Skin epidermis (tissue), 12 donors: ENCODE measurements around the gene GABPA.
"Not testable (repeated sequence)": the region's sequence is repeated elsewhere in the genome, so short reads cannot be mapped to it uniquely, and the experiment has no call there.

Source experiments
- H3K27ac ChIP-seq, 21 experiments: fragments of 200-600 bp; sonication (generic) in 11 of 21; one replicate each; pipeline ENCODE4 v1.5.0; 2020; ENCODE audit warnings: mild to moderate bottlenecking in 3 of 21, inconsistent platforms in 2 of 21, moderate library complexity in 2 of 21
- H3K4me3 ChIP-seq, 7 experiments: fragments of 200-600 bp; sonication (generic) in 2 of 7; one replicate each; pipeline ENCODE4 v1.5.0; 2020; ENCODE audit warnings: inconsistent platforms in 2 of 7, mild to moderate bottlenecking in 2 of 7, moderate library complexity in 1 of 7

GABPA gene

GRCh38 chr21:25734904-25735645 lies at the start of gene GABPA, which contains the start of gene ATP5PF:
Gene GABPA (plus strand): TSS chr21:25734972. CDS start chr21:25741599, 6,627 bp downstream.
Gene ATP5PF (minus strand): TSS chr21:25734904. CDS start chr21:25729794, 5,110 bp downstream.
- peak within 1 kb of the TSS; percentile 91 to 100 (median 99) for H3K27ac ChIP-seq
- peak within 1 kb of the TSS; percentile 54 to 96 (median 85) for H3K4me3 ChIP-seq

- H3K27ac ChIP-seq: peak overlapping the region in 6 of 21 experiments; percentile 11 to 69 (median 42)
- H3K4me3 ChIP-seq: no peak overlapping the region
These were observed 47.0 kb upstream of the GABPA start for GRCh38 chr21:25687787-25688186.

- H3K4me3 ChIP-seq: no peak overlapping the region
- H3K27ac ChIP-seq: peak overlapping the region in 5 of 21 experiments; percentile 11 to 69 (median 40)
These were observed 46.3 kb upstream of the GABPA start for GRCh38 chr21:25688275-25689155.

GRCh38 chr21:25689226-25689625 lies 45.5 kb upstream of the GABPA start:
- Histone ChIP-seq H3K4me3 (no peak overlapping the region), H3K27ac (peak overlapping the region in 4 of 21 experiments; percentile 5 to 69 (median 36))

- Histone ChIP-seq H3K27ac (no peak overlapping the region), H3K4me3 (no peak overlapping the region)
These were observed 42.8 kb upstream of the GABPA start for GRCh38 chr21:25691976-25692375.

- not testable (repeated sequence) for H3K4me3 ChIP-seq
These were observed 39.3 kb upstream of the GABPA start for GRCh38 chr21:25695461-25695860.

GRCh38 chr21:25700741-25701140 lies 34.0 kb upstream of the GABPA start:
- no peak overlapping the region for H3K27ac ChIP-seq
- no peak overlapping the region for H3K4me3 ChIP-seq

More at GRCh38 chr21:25695461-25695860, 39.3 kb upstream of the GABPA start:
- not testable (repeated sequence) for H3K27ac ChIP-seq

- Histone ChIP-seq H3K4me3 (no peak overlapping the region), H3K27ac (peak overlapping the region in 3 of 21 experiments; percentile 6 to 33 (median 12))
These were observed 33.2 kb upstream of the GABPA start for GRCh38 chr21:25701529-25701928.

- Histone ChIP-seq H3K27ac (no peak overlapping the region), H3K4me3 (no peak overlapping the region)
These were observed 26.2 kb upstream of the GABPA start for GRCh38 chr21:25708467-25709065.

GRCh38 chr21:25709684-25710265 lies 25.0 kb upstream of the GABPA start:
- Histone ChIP-seq H3K4me3 (no peak overlapping the region), H3K27ac (no peak overlapping the region)

- Histone ChIP-seq H3K4me3 (no peak overlapping the region), H3K27ac (no peak overlapping the region)
These were observed 24.2 kb upstream of the GABPA start for GRCh38 chr21:25710550-25710949.

GRCh38 chr21:25714066-25714465 lies 20.7 kb upstream of the GABPA start:
- not testable (repeated sequence) for H3K27ac ChIP-seq, H3K4me3 ChIP-seq

- no peak overlapping the region for H3K27ac ChIP-seq
These were observed 17.2 kb upstream of the GABPA start for GRCh38 chr21:25717491-25718147.

GRCh38 chr21:25721987-25722386 lies 12.8 kb upstream of the GABPA start:
- Histone ChIP-seq H3K27ac (no peak overlapping the region), H3K4me3 (no peak overlapping the region)

More at GRCh38 chr21:25717491-25718147, 17.2 kb upstream of the GABPA start:
- no peak overlapping the region for H3K4me3 ChIP-seq

- Histone ChIP-seq H3K27ac (no peak overlapping the region), H3K4me3 (no peak overlapping the region)
These were observed 12.1 kb upstream of the GABPA start for GRCh38 chr21:25722631-25723030.

GRCh38 chr21:25732091-25732760 lies 2.5 kb upstream of the GABPA start:
- Histone ChIP-seq H3K4me3 (no peak overlapping the region), H3K27ac (no peak overlapping the region)

GRCh38 chr21:25733859-25734653 lies 716 bp upstream of the GABPA start:
- peak overlapping the region; percentile 54 to 96 (median 85) for H3K4me3 ChIP-seq
- peak overlapping the region; percentile 63 to 100 (median 99) for H3K27ac ChIP-seq

GRCh38 chr21:25734654-25734903 lies 193 bp upstream of the GABPA start:
- Histone ChIP-seq H3K27ac (peak overlapping the region; percentile 63 to 100 (median 99)), H3K4me3 (peak overlapping the region; percentile 54 to 96 (median 85))
